Epithelial cell of esophagus (primary cell): ENCODE data around the gene IL18.

ENCODE experiments used
- DNase-seq: peaks from one replicate; pipeline ENCODE4 v3.0.0; 2010; ENCODE audit warnings: low read depth
- H3K4me3 ChIP-seq: 2 replicates; pipeline ENCODE4 v1.5.1; 2011; ENCODE audit warnings: mild to moderate bottlenecking, low read length, control low read depth
- TF ChIP-seq, protein P1 (sequence below): IDR thresholded peaks from 2 replicates; pipeline ENCODE4 v1.5.1; 2011; ENCODE audit warnings: low read depth, mild to moderate bottlenecking, low read length, control low read depth, inconsistent platforms; ENCODE audit not compliant: insufficient read depth; ENCODE audit errors: missing control alignments

Gene IL18

GRCh38 chr11:112160091-112160848, 3.6 kb downstream of the IL18 start:
- no peak for DNase-seq
- H3K4me3 ChIP-seq, result no peak overlapping the region
- TF ChIP-seq, protein P1, sequence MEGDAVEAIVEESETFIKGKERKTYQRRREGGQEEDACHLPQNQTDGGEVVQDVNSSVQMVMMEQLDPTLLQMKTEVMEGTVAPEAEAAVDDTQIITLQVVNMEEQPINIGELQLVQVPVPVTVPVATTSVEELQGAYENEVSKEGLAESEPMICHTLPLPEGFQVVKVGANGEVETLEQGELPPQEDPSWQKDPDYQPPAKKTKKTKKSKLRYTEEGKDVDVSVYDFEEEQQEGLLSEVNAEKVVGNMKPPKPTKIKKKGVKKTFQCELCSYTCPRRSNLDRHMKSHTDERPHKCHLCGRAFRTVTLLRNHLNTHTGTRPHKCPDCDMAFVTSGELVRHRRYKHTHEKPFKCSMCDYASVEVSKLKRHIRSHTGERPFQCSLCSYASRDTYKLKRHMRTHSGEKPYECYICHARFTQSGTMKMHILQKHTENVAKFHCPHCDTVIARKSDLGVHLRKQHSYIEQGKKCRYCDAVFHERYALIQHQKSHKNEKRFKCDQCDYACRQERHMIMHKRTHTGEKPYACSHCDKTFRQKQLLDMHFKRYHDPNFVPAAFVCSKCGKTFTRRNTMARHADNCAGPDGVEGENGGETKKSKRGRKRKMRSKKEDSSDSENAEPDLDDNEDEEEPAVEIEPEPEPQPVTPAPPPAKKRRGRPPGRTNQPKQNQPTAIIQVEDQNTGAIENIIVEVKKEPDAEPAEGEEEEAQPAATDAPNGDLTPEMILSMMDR, result no peak

DNA sequence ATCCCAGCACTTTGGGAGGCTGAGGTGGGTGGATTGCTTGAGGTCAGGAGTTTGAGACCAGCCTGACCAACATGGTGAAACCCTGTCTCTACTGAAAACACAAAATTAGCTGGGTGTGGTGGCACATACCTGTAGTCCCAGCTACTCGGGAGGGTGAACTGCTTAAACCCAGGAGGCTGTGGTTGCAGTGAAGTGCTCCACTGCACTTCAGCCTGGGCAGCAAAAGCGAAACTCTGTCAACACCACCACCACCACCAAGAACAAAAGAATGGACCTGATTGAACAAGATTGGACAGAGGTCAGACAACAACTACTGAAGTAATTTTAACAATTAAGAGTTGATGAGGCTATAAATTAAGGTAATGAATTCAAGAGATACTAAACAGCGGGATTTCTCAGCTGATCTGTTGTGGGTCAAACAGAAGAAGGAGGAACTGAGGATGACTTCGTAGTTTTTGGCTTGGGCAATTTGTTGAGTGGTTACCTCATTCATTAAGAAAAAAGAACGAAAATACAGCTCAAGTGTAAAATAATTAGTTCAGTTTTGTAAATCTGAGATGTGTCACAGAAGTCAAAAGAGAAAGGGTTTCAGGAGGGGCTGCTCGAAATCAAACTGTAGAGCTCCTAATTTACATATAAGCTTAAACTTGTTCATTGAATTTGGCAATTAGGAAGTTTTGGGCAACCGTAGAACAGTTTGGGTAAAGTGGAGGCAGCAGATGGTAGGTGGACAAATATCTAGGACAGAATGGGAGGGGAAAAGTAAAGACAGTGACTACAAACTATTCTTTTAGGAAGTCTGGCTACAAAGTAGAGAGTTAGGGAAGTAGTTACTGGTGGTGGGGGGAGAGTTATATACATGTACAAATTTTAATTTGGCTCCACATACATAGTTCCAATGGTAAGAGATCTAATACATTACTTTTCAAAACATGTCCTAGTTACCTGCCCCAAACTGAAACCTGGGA, 4.5 kb downstream of the IL18 start:
- H3K4me3 ChIP-seq, result no peak overlapping the region
- DNase-seq, result no peak
- TF ChIP-seq, protein P1, result no peak

- DNase-seq, result peak; percentile 99
- TF ChIP-seq, protein P1, result no peak
- no peak overlapping the region for H3K4me3 ChIP-seq
These were observed 6.7 kb downstream of the IL18 start for GRCh38 chr11:112156956-112157766.

DNA sequence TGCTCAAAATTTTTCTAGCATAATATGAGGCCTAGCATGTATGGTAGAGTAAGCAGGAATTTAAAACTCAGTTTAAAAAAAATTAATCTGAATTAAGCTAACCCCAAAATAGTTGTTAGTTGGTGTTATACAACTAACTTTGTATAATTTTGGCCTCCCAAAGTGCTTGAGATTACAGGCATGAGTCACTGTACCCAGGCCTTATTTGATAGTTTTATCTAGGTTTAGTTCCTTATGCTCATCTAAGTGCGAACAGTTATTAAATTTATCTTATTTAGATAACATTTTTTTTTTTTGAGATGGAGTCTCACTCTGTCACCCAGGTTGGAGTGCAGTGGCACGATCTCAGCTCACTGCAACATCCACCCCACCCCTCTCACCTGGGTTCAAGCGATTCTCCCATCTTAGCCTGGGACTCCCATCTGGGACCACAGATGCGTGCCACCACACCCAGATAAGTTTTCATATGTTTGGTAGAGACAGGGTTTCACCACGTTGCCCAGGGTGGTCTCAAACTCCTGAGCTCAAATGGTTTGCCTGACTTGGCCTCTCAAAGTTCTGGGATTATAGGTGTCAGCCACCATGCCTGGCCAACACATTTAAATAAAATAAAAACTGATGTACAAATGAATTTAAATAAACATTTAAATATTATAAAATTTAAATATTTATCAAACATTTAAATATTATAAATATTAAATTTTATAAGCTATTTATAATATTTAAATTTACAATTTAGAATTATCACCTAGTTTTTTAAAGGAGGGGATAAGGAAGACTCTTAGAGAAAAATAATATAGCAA, 7.5 kb downstream of the IL18 start:
- TF ChIP-seq, protein P1, result no peak
- H3K4me3 ChIP-seq, result no peak overlapping the region
- no peak for DNase-seq

- TF ChIP-seq, protein P1, result no peak
- no peak overlapping the region for H3K4me3 ChIP-seq
- no peak for DNase-seq
These were observed 13.4 kb downstream of the IL18 start for GRCh38 chr11:112150517-112150916.

GRCh38 chr11:112143597-112143996, 20.3 kb downstream of the IL18 start:
- H3K4me3 ChIP-seq, result no peak overlapping the region
- no peak for DNase-seq
- TF ChIP-seq, protein P1, result no peak
